K562 (cell line): ENCODE results near the gene ZFYVE28. TPM values are rescaled to one million over a fixed set of nuclear protein-coding genes. Genes with fewer than 3 reads are reported as not detected.
A peak's percentile ranks its signal among the peaks of the same experiment; 100 is the strongest.

Experiments
- CBX1 ChIP-seq: sonication (generic); IDR thresholded peaks from 2 replicates; pipeline ENCODE4 v1.6.1; 2016; ENCODE audit warnings: antibody characterized with exemption, low read depth, mild to moderate bottlenecking
- HDAC2 ChIP-seq: fragments of 450-650 bp; IDR thresholded peaks from 2 replicates; pipeline ENCODE4 v1.6.1; 2016; ENCODE audit warnings: mild to moderate bottlenecking
- KLF16 ChIP-seq: IDR thresholded peaks from 2 replicates; pipeline ENCODE4 v1.6.1; 2016; ENCODE audit warnings: antibody characterized with exemption
- L3MBTL2 ChIP-seq: fragments of 450-650 bp; IDR thresholded peaks from 2 replicates; pipeline ENCODE4 v1.6.1; 2016; ENCODE audit warnings: mild to moderate bottlenecking, moderate library complexity
- MEF2D ChIP-seq: conservative IDR thresholded peaks from 2 replicates; pipeline ENCODE4 v1.6.1; 2016; ENCODE audit warnings: low read depth, missing genetic modification characterization, missing compliant biosample characterization
- NRF1 ChIP-seq, 2 experiments: fragments of 450-650 bp; IDR thresholded peaks in 1 of 2; conservative IDR thresholded peaks in 1 of 2; 2 replicates each; pipeline ENCODE4 v1.6.1; 2014; ENCODE audit warnings: mild to moderate bottlenecking in 2 of 2
- POLR3G ChIP-seq: IDR thresholded peaks from 2 replicates; pipeline ENCODE4 v1.6.1; 2011; ENCODE audit not compliant: insufficient read length, insufficient replicate concordance; ENCODE audit errors: extremely low read depth
- RCOR1 ChIP-seq, 2 experiments: IDR thresholded peaks; 2 replicates each; pipeline ENCODE4 v1.6.1; 2012; ENCODE audit warnings: low read depth in 2 of 2, low read length in 2 of 2, borderline replicate concordance in 1 of 2, improper control_type of control experiment in 1 of 2
- SOX6 ChIP-seq: fragments of 450-650 bp; IDR thresholded peaks from 2 replicates; pipeline ENCODE4 v1.6.1; 2014; ENCODE audit warnings: mild to moderate bottlenecking
- SP1 ChIP-seq: sonication (generic); formaldehyde crosslinking; IDR thresholded peaks from 2 replicates; pipeline ENCODE4 v1.8.1; 2022; ENCODE audit warnings: mild to moderate bottlenecking, missing genetic modification reagents
- STAG1 ChIP-seq: sonication (generic); formaldehyde crosslinking; IDR thresholded peaks from 2 replicates; pipeline ENCODE4 v1.5.0; 2020; ENCODE audit warnings: missing genetic modification reagents, borderline replicate concordance
- TAF9B ChIP-seq: fragments of 450-650 bp; IDR thresholded peaks from 2 replicates; pipeline ENCODE4 v1.6.1; 2018; ENCODE audit warnings: mild to moderate bottlenecking; ENCODE audit not compliant: partially characterized antibody
- TBP ChIP-seq: optimal IDR thresholded peaks from 2 replicates; pipeline ENCODE3; 2011; ENCODE audit warnings: low read depth, low read length, improper control_type of control experiment
- TGIF2 ChIP-seq: sonication (generic); formaldehyde crosslinking; IDR thresholded peaks from 2 replicates; pipeline ENCODE4 v1.8.1; 2022; ENCODE audit warnings: mild to moderate bottlenecking, missing genetic modification reagents, moderate library complexity
- polyA plus RNA-seq, 8 experiments: library from polyadenylated mRNA; depleted of rRNA in 4 of 8; stranded (reverse) in 5 of 8; unstranded in 3 of 8; fragments of >200 nt; fragmentation: Nextera tagmentation in 2 of 8; fragmentation: Illumina TruSeq in 1 of 8; extraction: Ambion mirVana in 2 of 8; extraction: Trizol in 1 of 8; gene quantifications; 2 replicates each; pipeline versions ENCODE4 v1.2.1 to v1.2.3, GENCODE V29; 2011 to 2014; ENCODE audit warnings: inconsistent platforms in 1 of 8, missing spikeins in 1 of 8
- total RNA-seq, 7 experiments: library from RNA; depleted of rRNA in 6 of 7; stranded (reverse); fragments of >200 nt in 6 of 7; fragmentation: Illumina TruSeq in 2 of 7; extraction: Trizol in 2 of 7; gene quantifications; 2 replicates each; pipeline versions ENCODE4 v1.2.1 to v1.2.3, GENCODE V29; 2011 to 2021; ENCODE audit warnings: low replicate concordance in 1 of 7
- TF ChIP-seq, protein P1 (sequence below): fragments of 250-450 bp; sonication (Bioruptor Pico); IDR thresholded peaks from 2 replicates; pipeline ENCODE4 v1.4.0; 2020; ENCODE audit warnings: mild to moderate bottlenecking, moderate library complexity, borderline replicate concordance
- TF ChIP-seq, protein P2 (sequence below): sonication (generic); formaldehyde crosslinking; IDR thresholded peaks from 2 replicates; pipeline ENCODE4 v1.8.0; 2022; ENCODE audit warnings: missing genetic modification reagents, mild to moderate bottlenecking, moderate library complexity, borderline replicate concordance
- TF ChIP-seq, protein P3 (sequence below): fragments of 450-650 bp; IDR thresholded peaks from 2 replicates; pipeline ENCODE4 v1.6.1; 2014; ENCODE audit warnings: low read depth, mild to moderate bottlenecking, moderate library complexity, borderline replicate concordance

ZFYVE28 gene
- total and polyA plus RNA-seq, 9 of the 15 experiments (the other 6 are each of a cell fraction or from before 2014, with no cell fraction given) = 1.3 to 24.8 (median 8.9) TPM

DNA sequence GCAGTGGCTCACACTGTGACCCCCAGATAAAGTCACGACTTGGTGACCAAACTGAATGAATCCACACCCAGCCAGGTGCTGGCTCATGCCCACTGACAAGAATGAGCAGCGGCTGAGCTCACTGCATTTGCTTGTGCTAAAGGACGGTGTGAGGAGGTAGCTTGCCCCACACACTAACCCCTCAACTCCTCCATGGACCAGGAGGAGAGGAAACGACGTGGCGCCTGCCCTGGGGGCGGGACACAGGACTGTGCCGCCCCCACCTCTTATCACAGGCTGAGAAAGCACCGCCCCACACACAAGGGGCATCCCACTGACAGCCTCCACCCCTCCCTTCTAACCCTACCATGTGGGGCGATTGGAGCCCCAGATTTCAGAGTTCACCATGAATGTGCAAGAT lies 43.0 kb downstream of the ZFYVE28 start (continued):
- TF ChIP-seq STAG1 (CRISPR knock-in tag) (no peak), TGIF2 (CRISPR knock-in tag) (peak; percentile 35; the same call in 1 of the 2 replicates), RCOR1 (IDR thresholded peaks at IDR 0.05; ENCODE audit: borderline replicate concordance in 1 of 2, low read depth in 2 of 2, low read length in 2 of 2) (peak in 1 of 2 experiments; percentile 23; a peak in 1 of 4 replicates), CBX1 (peak; percentile 2; the same call in 1 of the 2 replicates), POLR3G (no peak), TAF9B (no peak), SP1 (CRISPR knock-in tag) (peak; percentile 73; the same call in 1 of the 2 replicates), L3MBTL2 (peak; percentile 56), KLF16 (no peak), NRF1 (conservative IDR thresholded peaks at IDR 0.05 in 1 of 2, IDR thresholded peaks at IDR 0.05 in 1 of 2) (peak; percentile 36 to 51; a peak in 2 of 4 replicates), TBP (peak; percentile 22), HDAC2 (0 out of 2 replicates have a peak, but pooled peaks have one; percentile 33), SOX6 (0 out of 2 replicates have a peak, but pooled peaks have one; percentile 10), MEF2D (no peak)
- TF ChIP-seq, protein P1, sequence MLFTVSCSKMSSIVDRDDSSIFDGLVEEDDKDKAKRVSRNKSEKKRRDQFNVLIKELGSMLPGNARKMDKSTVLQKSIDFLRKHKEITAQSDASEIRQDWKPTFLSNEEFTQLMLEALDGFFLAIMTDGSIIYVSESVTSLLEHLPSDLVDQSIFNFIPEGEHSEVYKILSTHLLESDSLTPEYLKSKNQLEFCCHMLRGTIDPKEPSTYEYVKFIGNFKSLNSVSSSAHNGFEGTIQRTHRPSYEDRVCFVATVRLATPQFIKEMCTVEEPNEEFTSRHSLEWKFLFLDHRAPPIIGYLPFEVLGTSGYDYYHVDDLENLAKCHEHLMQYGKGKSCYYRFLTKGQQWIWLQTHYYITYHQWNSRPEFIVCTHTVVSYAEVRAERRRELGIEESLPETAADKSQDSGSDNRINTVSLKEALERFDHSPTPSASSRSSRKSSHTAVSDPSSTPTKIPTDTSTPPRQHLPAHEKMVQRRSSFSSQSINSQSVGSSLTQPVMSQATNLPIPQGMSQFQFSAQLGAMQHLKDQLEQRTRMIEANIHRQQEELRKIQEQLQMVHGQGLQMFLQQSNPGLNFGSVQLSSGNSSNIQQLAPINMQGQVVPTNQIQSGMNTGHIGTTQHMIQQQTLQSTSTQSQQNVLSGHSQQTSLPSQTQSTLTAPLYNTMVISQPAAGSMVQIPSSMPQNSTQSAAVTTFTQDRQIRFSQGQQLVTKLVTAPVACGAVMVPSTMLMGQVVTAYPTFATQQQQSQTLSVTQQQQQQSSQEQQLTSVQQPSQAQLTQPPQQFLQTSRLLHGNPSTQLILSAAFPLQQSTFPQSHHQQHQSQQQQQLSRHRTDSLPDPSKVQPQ (CRISPR knock-in tag) = no peak
- TF ChIP-seq, protein P2, sequence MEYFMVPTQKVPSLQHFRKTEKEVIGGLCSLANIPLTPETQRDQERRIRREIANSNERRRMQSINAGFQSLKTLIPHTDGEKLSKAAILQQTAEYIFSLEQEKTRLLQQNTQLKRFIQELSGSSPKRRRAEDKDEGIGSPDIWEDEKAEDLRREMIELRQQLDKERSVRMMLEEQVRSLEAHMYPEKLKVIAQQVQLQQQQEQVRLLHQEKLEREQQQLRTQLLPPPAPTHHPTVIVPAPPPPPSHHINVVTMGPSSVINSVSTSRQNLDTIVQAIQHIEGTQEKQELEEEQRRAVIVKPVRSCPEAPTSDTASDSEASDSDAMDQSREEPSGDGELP = peak; percentile 53
- TF ChIP-seq, protein P3, sequence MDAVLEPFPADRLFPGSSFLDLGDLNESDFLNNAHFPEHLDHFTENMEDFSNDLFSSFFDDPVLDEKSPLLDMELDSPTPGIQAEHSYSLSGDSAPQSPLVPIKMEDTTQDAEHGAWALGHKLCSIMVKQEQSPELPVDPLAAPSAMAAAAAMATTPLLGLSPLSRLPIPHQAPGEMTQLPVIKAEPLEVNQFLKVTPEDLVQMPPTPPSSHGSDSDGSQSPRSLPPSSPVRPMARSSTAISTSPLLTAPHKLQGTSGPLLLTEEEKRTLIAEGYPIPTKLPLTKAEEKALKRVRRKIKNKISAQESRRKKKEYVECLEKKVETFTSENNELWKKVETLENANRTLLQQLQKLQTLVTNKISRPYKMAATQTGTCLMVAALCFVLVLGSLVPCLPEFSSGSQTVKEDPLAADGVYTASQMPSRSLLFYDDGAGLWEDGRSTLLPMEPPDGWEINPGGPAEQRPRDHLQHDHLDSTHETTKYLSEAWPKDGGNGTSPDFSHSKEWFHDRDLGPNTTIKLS = peak; percentile 86
- TF ChIP-seq, all 486 proteins: peak for 38
